ENCODE measurements around the gene CCNL1. TPM values are rescaled to one million over a fixed set of nuclear protein-coding genes. Genes with fewer than 3 reads are reported as not detected.

The CCNL1 gene
- total RNA-seq, 3 donors from 2014 or later (not counting 1 experiment from before 2014, with no cell fraction given): 1,104 to 1,331 (median 1,220) TPM

GRCh38 chr3:157115069-157116006 is 44.6 kb downstream of the CCNL1 start:
- H3K4me3 ChIP-seq (ENCODE audit: low read length): no peak overlapping the region
- H3K27ac Mint-ChIP-seq: no peak overlapping the region
- peaks cover 10 to 12% of the 10 kb centered on the region in 2 donors for H3K27me3 Mint-ChIP-seq (ENCODE audit: low read depth in 2 of 2)
- peaks cover 8 to 10% of the 10 kb centered on the region in 2 donors for H3K4me1 Mint-ChIP-seq
- no peaks in the 10 kb centered on the region for H3K36me3 Mint-ChIP-seq
- TF ChIP-seq CTCF (IDR thresholded peaks at IDR 0.05): no peak
- no peak overlapping the region for H3K4me3 Mint-ChIP-seq
- peaks cover 10% of the 10 kb centered on the region for H3K4me1 ChIP-seq (ENCODE audit: control insufficient read depth, insufficient read depth, low read length)
- no peak for DNase-seq
- 87% methylated on average over 10 of the region's 10 CpGs for WGBS (ENCODE audit: insufficient coverage)
- no peaks in the 10 kb centered on the region for H3K9me3 Mint-ChIP-seq
- ATAC-seq: no peak
- no peaks in the 10 kb centered on the region for H3K9me3 ChIP-seq (ENCODE audit: control insufficient read depth, insufficient read depth, low read length)
- no peaks in the 10 kb centered on the region for H3K27me3 ChIP-seq (ENCODE audit: control insufficient read depth, insufficient read depth, low read length)
- intact Hi-C loops (cut with micrococcal nuclease): no loop called here
- no peak overlapping the region for H3K27ac ChIP-seq (ENCODE audit: low read length)
- no peaks in the 10 kb centered on the region for H3K36me3 ChIP-seq (ENCODE audit: control insufficient read depth, insufficient read depth, low read length)

GRCh38 chr3:157113832-157114505 is 46.0 kb downstream of the CCNL1 start:
- no peaks in the 10 kb centered on the region for H3K36me3 Mint-ChIP-seq
- no peak for TF ChIP-seq CTCF (IDR thresholded peaks at IDR 0.05)
- no peaks in the 10 kb centered on the region for H3K36me3 ChIP-seq (ENCODE audit: control insufficient read depth, insufficient read depth, low read length)
- no peak overlapping the region for H3K27ac Mint-ChIP-seq
- H3K27ac ChIP-seq (ENCODE audit: low read length): no peak overlapping the region
- H3K4me1 ChIP-seq (ENCODE audit: control insufficient read depth, insufficient read depth, low read length): no peaks in the 10 kb centered on the region
- H3K9me3 Mint-ChIP-seq: no peaks in the 10 kb centered on the region
- H3K4me1 Mint-ChIP-seq: no peaks in the 10 kb centered on the region
- WGBS (ENCODE audit: insufficient coverage): 100% methylated on average over 1 of the region's 3 CpGs
- no peaks in the 10 kb centered on the region for H3K9me3 ChIP-seq (ENCODE audit: control insufficient read depth, insufficient read depth, low read length)
- intact Hi-C loops (cut with micrococcal nuclease): no loop called here
- DNase-seq (peak in 1 of 2 donors; percentile 51), ATAC-seq (peak in 2 of 3 donors; percentile 46 to 52)
- H3K4me3 Mint-ChIP-seq: no peak overlapping the region
- H3K27me3 ChIP-seq (ENCODE audit: control insufficient read depth, insufficient read depth, low read length): no peaks in the 10 kb centered on the region
- H3K27me3 Mint-ChIP-seq (ENCODE audit: low read depth in 2 of 2): peaks cover 10 to 12% of the 10 kb centered on the region in 2 donors
- H3K4me3 ChIP-seq (ENCODE audit: low read length): no peak overlapping the region

- Mint-ChIP-seq H3K9me3 (no peaks in the 10 kb centered on the region), H3K4me1 (no peaks in the 10 kb centered on the region), H3K4me3 (no peak overlapping the region), H3K36me3 (no peaks in the 10 kb centered on the region), H3K27ac (no peak overlapping the region), H3K27me3 (ENCODE audit: low read depth in 2 of 2) (peaks cover 10 to 12% of the 10 kb centered on the region in 2 donors)
- Histone ChIP-seq H3K27ac (ENCODE audit: low read length) (no peak overlapping the region), H3K4me3 (ENCODE audit: low read length) (no peak overlapping the region), H3K9me3 (ENCODE audit: control insufficient read depth, insufficient read depth, low read length) (no peaks in the 10 kb centered on the region), H3K36me3 (ENCODE audit: control insufficient read depth, insufficient read depth, low read length) (no peaks in the 10 kb centered on the region), H3K27me3 (ENCODE audit: control insufficient read depth, insufficient read depth, low read length) (no peaks in the 10 kb centered on the region), H3K4me1 (ENCODE audit: control insufficient read depth, insufficient read depth, low read length) (no peaks in the 10 kb centered on the region)
- ATAC-seq (no peak), DNase-seq (no peak)
- WGBS (ENCODE audit: insufficient coverage): 92% methylated on average over 4 of the region's 4 CpGs
- intact Hi-C loops (cut with micrococcal nuclease): no loop called here
- no peak for TF ChIP-seq CTCF (IDR thresholded peaks at IDR 0.05)
Observed at GRCh38 chr3:157112536-157112935, 47.4 kb downstream of the CCNL1 start.

All from natural killer cell (primary cell).